ENCODE data around the gene PARM1. TPM values are rescaled to one million over a fixed set of nuclear protein-coding genes. Genes with fewer than 3 reads are reported as not detected.

The PARM1 gene
- total RNA-seq, 1 donor from 2014 or later, result not detected

GRCh38 chr4:75071317-75071716 lies 138.4 kb downstream of the PARM1 start:
- intact Hi-C loops (cut with micrococcal nuclease), result no loop called here

- intact Hi-C loops (cut with micrococcal nuclease), result no loop called here
Observed at GRCh38 chr4:75080888-75081287, 148.0 kb downstream of the PARM1 start.

DNA sequence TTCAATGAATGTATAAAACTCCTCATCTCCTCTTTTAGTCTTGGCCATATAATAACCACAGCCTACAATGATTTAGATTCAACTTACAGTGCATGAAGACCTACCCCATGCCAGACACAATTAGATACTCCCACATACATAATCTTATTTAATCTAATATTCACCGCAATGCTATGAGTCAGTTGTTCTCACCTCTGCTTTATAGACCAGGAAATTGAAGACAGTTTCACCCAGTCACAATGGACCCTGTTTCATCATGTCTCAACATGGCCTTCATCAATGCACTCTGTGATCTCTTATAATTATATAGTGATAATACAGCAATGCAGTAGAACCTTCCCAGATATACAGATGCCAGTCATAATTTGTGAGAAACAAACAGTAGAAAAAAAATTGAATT lies 148.6 kb downstream of the PARM1 start:
- intact Hi-C loops (cut with micrococcal nuclease), result no loop called here

- intact Hi-C loops (cut with micrococcal nuclease), result no loop called here
Observed at GRCh38 chr4:75087416-75087815, 154.5 kb downstream of the PARM1 start.

DNA sequence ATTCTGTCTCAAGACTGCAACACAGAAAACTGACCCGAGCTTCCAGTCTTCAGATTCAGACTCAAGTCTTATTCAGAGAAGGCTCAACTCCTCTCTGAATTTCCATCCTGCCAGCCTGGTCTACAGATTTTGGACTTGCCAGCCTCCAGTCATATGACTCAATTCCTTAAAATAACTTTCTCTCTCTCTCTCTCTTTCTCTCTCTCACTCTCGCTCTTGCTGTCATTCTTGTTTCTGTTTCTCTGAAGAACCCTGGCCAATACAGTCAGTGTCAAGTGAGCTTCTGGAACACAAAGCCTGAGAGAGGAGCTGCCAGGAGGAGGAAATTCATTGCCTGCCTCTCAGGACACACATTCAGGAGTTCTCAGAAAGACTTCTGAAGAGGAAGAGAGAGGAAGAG lies 154.9 kb downstream of the PARM1 start:
- intact Hi-C loops (cut with micrococcal nuclease), result no loop called here

GRCh38 chr4:75089206-75089605 lies 156.3 kb downstream of the PARM1 start:
- intact Hi-C loops (cut with micrococcal nuclease), result no loop called here

DNA sequence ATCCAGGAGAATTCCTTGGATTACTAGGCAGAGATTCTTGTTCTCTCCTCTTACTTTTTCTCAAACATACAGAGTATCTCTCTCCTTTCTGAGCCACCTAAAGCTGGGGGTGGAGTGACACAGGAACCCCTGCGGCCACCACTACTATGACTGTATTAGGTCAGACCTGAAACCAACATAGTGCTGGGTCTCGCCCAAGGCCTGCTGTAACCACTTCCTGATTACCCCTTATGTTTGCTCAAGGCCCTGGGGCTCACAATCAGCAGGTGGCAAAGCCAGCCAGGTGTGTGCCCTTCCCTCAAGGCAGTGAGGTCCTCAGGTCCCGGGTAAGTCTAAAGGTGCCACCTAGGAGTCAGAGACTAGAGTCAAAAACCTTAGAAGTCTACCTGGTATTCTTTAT lies 166.4 kb downstream of the PARM1 start:
- intact Hi-C loops (cut with micrococcal nuclease), result no loop called here

Other genes with a start within 250 kb of the PARM1 start
- gene BTC, start 138.6 kb upstream of the PARM1 start, total RNA-seq, result not detected in 2 replicates

All from T-helper 2 cell treated with Interferon-gamma antibody and Interleukin-4, amounts not matched to agents 100 ng/mL and 5 ng/mL, for 36 hours (primary cell).